ENCODE measurements around the gene PRKCB.

- TF ChIP-seq, protein P1, sequence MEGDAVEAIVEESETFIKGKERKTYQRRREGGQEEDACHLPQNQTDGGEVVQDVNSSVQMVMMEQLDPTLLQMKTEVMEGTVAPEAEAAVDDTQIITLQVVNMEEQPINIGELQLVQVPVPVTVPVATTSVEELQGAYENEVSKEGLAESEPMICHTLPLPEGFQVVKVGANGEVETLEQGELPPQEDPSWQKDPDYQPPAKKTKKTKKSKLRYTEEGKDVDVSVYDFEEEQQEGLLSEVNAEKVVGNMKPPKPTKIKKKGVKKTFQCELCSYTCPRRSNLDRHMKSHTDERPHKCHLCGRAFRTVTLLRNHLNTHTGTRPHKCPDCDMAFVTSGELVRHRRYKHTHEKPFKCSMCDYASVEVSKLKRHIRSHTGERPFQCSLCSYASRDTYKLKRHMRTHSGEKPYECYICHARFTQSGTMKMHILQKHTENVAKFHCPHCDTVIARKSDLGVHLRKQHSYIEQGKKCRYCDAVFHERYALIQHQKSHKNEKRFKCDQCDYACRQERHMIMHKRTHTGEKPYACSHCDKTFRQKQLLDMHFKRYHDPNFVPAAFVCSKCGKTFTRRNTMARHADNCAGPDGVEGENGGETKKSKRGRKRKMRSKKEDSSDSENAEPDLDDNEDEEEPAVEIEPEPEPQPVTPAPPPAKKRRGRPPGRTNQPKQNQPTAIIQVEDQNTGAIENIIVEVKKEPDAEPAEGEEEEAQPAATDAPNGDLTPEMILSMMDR (IDR thresholded peaks at IDR 0.05; ENCODE audit: poor library complexity, severe bottlenecking), result no peak
- TF ChIP-seq TAF1 (IDR thresholded peaks at IDR 0.05; ENCODE audit: low read depth) (no peak), EZH2 (IDR thresholded peaks at IDR 0.05; ENCODE audit: borderline replicate concordance, insufficient read depth, low read length, poor library complexity, severe bottlenecking) (no peak)
Observed at GRCh38 chr16:23821467-23821866, 14.3 kb upstream of the PRKCB start.

All from neural cell (in vitro differentiated cells).